Suprapubic skin (tissue), 4 donors: ENCODE results near the gene P2RY13.

ENCODE experiments used
- CTCF ChIP-seq, 2 donors: fragments of 200-600 bp in 1 of 2; fragments of 450-650 bp in 1 of 2; sonication (generic) in 1 of 2; IDR thresholded peaks; one replicate each; pipeline ENCODE4 v1.5.1; 2016 to 2019; ENCODE audit warnings: antibody characterized with exemption in 2 of 2, mild to moderate bottlenecking in 1 of 2, moderate library complexity in 1 of 2
- POLR2A ChIP-seq, 2 donors: fragments of 450-650 bp; IDR thresholded peaks; one replicate each; pipeline ENCODE4 v1.6.1; 2017; ENCODE audit warnings: antibody characterized with exemption in 2 of 2, mild to moderate bottlenecking in 2 of 2, moderate library complexity in 2 of 2
- POLR2AphosphoS5 ChIP-seq, 3 donors: sonication (generic); formaldehyde crosslinking; IDR thresholded peaks; one replicate each; pipeline ENCODE4 v1.6.1; 2017; ENCODE audit warnings: antibody characterized with exemption in 3 of 3

DNA sequence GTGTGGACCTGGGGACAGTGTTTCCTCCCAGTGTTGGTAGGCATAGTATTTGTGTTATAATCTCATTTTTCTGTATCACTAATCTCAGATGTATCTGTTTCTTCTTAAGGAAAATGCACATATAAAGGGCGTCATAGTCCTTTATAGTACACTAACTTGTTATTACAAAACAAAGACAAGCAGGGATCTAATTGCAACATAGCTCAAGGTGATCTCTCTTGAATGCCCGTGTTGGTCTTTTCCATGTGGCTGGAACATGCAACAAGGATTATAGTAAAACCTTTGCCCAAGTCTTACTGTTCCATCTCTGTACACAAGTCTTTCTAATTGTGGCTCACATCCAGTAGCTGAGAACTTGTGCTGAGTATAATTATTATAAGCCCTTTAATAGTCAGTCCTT is 9.2 kb downstream of the P2RY13 start:
- TF ChIP-seq CTCF (IDR thresholded peaks at IDR 0.05) (no peak), POLR2AphosphoS5 (IDR thresholded peaks at IDR 0.05) (no peak), POLR2A (IDR thresholded peaks at IDR 0.05) (no peak)
